ENCODE data around the gene CNMD. TPM values are rescaled to one million over a fixed set of nuclear protein-coding genes. Genes with fewer than 3 reads are reported as not detected.

CNMD gene
- polyA plus RNA-seq, 3 donors = not detected

DNA sequence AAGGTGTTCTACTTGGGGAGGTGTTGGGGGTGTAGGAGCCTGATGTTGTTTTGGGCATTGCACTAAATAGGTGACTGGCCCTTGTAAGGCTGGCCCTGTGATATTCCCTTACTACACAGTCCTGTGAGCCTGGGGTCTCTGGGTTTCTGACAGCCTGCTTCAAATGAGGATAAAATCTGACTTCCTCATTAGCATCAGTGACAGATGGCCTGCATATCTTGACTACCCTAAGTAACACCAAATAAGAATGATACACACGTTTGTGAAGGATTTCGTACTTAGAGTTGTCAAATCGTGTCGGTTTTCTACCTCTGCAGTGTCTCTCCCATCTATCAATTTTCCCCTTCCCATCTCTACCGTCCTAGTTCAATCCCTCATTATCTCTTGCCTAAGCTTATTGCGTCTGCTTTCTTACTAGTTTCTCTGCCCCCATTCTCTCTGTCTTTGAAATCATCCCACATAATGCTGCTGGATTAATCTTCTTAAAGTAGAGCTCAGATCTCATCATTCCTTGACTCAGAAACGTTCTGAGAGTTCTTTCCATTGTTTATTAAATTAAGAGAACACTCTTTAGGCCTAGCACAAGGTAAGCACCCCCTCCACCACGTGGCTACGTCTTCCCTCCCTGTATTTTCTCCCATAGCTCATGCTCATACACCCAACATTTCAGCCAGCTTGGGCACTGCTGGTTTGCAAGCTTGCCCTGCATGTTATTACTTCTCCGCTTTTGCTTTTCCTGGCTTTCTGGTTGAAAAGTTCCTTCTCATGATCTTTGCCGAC, 26.2 kb upstream of the CNMD start:
- TF ChIP-seq, protein P1, sequence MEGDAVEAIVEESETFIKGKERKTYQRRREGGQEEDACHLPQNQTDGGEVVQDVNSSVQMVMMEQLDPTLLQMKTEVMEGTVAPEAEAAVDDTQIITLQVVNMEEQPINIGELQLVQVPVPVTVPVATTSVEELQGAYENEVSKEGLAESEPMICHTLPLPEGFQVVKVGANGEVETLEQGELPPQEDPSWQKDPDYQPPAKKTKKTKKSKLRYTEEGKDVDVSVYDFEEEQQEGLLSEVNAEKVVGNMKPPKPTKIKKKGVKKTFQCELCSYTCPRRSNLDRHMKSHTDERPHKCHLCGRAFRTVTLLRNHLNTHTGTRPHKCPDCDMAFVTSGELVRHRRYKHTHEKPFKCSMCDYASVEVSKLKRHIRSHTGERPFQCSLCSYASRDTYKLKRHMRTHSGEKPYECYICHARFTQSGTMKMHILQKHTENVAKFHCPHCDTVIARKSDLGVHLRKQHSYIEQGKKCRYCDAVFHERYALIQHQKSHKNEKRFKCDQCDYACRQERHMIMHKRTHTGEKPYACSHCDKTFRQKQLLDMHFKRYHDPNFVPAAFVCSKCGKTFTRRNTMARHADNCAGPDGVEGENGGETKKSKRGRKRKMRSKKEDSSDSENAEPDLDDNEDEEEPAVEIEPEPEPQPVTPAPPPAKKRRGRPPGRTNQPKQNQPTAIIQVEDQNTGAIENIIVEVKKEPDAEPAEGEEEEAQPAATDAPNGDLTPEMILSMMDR (IDR thresholded peaks at IDR 0.05) = no peak
- Mint-ChIP-seq H3K36me3 (no peaks in the 10 kb centered on the region), H3K27me3 (ENCODE audit: low read depth in 3 of 3) (peaks cover 3 to 5% (median 3%) of the 10 kb centered on the region in 3 donors), H3K9me3 (peaks cover 0 to 8% (median 2%) of the 10 kb centered on the region in 7 donors), H3K4me1 (no peaks in the 10 kb centered on the region), H3K27ac (no peak overlapping the region), H3K4me3 (no peak overlapping the region)
- no peak for DNase-seq
- no peaks in the 10 kb centered on the region for H3K27me3 ChIP-seq (ENCODE audit: control insufficient read depth in 2 of 2, insufficient read depth in 2 of 2, low read length in 2 of 2)
- 88% methylated on average over 10 of the region's 11 CpGs for WGBS (ENCODE audit: insufficient coverage)
- no peaks in the 10 kb centered on the region for H4K20me1 ChIP-seq (ENCODE audit: insufficient read depth, low read length)
- H3K79me2 ChIP-seq (ENCODE audit: insufficient read depth, low read length) = no peaks in the 10 kb centered on the region
- intact Hi-C loops (cut with micrococcal nuclease) = no loop called here
- no peak overlapping the region for H2AFZ ChIP-seq (ENCODE audit: insufficient read depth, low read depth, low read length, poor library complexity, severe bottlenecking)
- no peak overlapping the region for H3K4me3 ChIP-seq (replicated peaks in 1 of 3; ENCODE audit: low read depth in 2 of 3, low read length in 3 of 3)
- H3K4me2 ChIP-seq (replicated peaks; ENCODE audit: extremely low read depth, low read length, poor library complexity, severe bottlenecking) = no peak overlapping the region
- no peak overlapping the region for H3K9ac ChIP-seq (ENCODE audit: insufficient read depth, low read length, poor library complexity, severe bottlenecking)
- H3K27ac ChIP-seq (ENCODE audit: low read depth in 1 of 2, low read length in 2 of 2) = no peak overlapping the region
- no peaks in the 10 kb centered on the region for H3K9me3 ChIP-seq (replicated peaks in 1 of 2; ENCODE audit: control insufficient read depth in 1 of 2, insufficient read depth in 1 of 2, low read length in 2 of 2)
- H3K36me3 ChIP-seq (replicated peaks in 1 of 2; ENCODE audit: control insufficient read depth in 1 of 2, insufficient read depth in 2 of 2, low read length in 2 of 2) = no peaks in the 10 kb centered on the region
- H3K4me1 ChIP-seq (ENCODE audit: control insufficient read depth in 1 of 2, insufficient read depth in 2 of 2, low read length in 2 of 2) = no peaks in the 10 kb centered on the region

DNA sequence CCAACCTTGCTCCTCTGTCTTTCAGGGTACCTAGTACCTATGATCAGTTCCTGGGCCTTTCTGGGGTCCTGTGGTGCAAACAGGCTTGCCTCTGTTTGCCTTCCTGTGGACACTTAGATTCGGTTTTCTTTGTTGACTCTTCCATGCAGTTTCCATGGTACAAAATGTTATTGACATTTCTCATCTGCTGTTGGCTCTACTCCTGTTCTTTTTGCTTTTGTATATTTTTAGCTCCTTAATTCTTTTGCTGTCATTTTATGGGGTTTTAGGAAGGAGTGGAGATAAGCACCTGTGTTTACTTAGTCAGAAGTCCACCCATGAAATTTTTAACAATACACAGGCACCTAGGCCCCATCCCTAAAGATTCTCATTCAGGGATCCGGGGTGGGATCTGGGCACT, 20.5 kb upstream of the CNMD start:
- Histone ChIP-seq H3K4me2 (replicated peaks; ENCODE audit: extremely low read depth, low read length, poor library complexity, severe bottlenecking) (no peak overlapping the region), H3K27me3 (ENCODE audit: control insufficient read depth in 2 of 2, insufficient read depth in 2 of 2, low read length in 2 of 2) (no peaks in the 10 kb centered on the region), H3K9ac (ENCODE audit: insufficient read depth, low read length, poor library complexity, severe bottlenecking) (no peak overlapping the region), H3K36me3 (replicated peaks in 1 of 2; ENCODE audit: control insufficient read depth in 1 of 2, insufficient read depth in 2 of 2, low read length in 2 of 2) (no peaks in the 10 kb centered on the region), H3K79me2 (ENCODE audit: insufficient read depth, low read length) (no peaks in the 10 kb centered on the region), H3K9me3 (replicated peaks in 1 of 2; ENCODE audit: control insufficient read depth in 1 of 2, insufficient read depth in 1 of 2, low read length in 2 of 2) (no peaks in the 10 kb centered on the region), H3K4me1 (ENCODE audit: control insufficient read depth in 1 of 2, insufficient read depth in 2 of 2, low read length in 2 of 2) (no peaks in the 10 kb centered on the region), H3K27ac (ENCODE audit: low read depth in 1 of 2, low read length in 2 of 2) (no peak overlapping the region), H3K4me3 (replicated peaks in 1 of 3; ENCODE audit: low read depth in 2 of 3, low read length in 3 of 3) (no peak overlapping the region), H4K20me1 (ENCODE audit: insufficient read depth, low read length) (no peaks in the 10 kb centered on the region), H2AFZ (ENCODE audit: insufficient read depth, low read depth, low read length, poor library complexity, severe bottlenecking) (no peak overlapping the region)
- DNase-seq = no peak
- Mint-ChIP-seq H3K27me3 (ENCODE audit: low read depth in 3 of 3) (peaks cover 4 to 7% (median 6%) of the 10 kb centered on the region in 3 donors), H3K4me1 (no peaks in the 10 kb centered on the region), H3K4me3 (no peak overlapping the region), H3K9me3 (peaks cover 0 to 1% (median 0%) of the 10 kb centered on the region in 7 donors), H3K36me3 (no peaks in the 10 kb centered on the region), H3K27ac (no peak overlapping the region)
- WGBS (ENCODE audit: insufficient coverage) = 67% methylated on average over 2 of the region's 2 CpGs
- TF ChIP-seq, protein P1 (IDR thresholded peaks at IDR 0.05) = no peak
- intact Hi-C loops (cut with micrococcal nuclease) = no loop called here
